ENCODE data around the gene SLC4A1AP. TPM values are rescaled to one million over a fixed set of nuclear protein-coding genes. Genes with fewer than 3 reads are reported as not detected.

SLC4A1AP gene
- total RNA-seq, 1 donor from 2014 or later: 19.7 TPM

DNA sequence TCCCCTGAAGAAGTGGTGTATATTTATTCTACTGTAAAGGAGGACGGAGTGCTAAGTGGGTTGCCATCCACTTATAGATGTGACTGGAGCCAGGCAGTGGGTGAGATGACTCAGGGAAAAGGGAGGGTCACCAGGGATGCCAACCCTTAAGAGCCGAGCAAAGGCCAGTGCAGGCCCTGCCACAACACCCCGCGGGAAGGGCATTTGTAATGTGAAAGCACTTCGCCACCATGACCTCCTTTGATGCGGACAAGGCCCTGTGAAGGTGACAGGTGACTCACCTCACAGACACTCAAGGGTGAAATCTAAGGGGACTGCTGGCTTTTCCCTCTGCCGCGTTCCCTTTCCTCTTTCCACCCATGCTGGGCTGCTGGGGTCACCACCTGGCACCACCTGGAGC is 57.6 kb downstream of the SLC4A1AP start:
- DNase-seq (ENCODE audit: low spot score): no peak

DNA sequence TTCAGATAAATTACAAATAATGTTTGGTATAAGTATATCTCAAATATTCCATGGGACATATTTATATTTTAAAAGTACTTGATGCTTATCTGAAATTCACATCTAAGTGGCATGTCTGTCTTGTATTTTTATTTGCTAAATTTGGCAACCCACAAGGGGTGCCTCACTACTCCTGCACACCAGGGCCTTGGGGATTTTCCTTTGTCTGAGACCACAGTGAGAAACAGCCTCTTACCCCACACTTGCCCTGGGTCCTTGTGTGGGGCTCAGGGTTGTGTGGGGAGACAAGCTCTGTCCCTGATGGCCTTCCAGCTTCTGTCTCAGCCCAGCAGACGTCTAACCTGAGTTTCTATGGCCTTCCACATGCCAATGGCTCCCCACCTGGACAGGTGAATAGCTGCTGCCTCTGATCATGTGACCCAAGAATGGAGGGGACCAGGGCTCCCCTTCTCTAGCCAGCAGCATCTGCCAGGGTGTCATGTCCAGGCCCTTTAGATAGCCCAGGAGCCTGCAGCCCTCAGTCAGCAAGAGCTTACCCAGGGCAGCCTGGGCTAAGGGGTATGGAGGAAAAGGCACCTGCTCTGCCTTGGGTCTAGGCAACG is 58.3 kb downstream of the SLC4A1AP start:
- DNase-seq (ENCODE audit: low spot score): no peak

DNA sequence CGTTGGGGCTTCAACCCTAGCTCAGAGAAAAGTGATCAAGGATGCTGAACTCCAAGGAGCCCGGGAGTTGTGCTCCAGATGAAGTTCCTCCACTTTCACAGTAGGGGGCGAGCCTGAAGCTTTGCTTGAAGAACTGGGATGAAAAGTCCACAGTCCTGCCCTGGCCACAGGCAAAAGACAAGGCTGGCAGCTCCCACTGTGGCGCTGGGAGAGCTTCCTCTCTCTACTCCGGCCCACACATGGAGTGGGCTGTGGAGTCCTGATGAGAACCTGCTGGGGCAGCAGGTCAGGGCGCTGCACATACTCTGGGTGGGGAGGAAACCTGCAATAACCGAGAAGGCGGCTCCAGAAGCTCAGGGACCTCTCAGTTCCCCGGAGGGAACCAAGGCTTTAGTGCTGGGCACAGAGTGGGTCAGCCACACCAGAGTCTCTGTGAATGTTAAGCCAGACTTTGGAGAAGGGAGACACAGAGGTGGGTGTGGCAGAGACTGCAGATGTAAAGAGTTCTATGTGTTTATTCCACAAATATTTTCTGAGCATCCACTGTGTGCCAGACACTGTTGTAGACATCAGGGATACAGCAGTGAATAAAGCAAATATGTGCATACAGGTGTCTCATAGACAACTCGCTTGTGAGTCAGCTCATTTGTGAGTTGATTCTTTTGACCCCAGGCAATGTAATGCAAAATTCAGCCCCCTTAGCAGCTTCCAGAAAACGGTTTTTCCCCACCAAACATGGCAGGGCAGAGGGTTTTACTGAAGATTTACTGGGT is 59.9 kb downstream of the SLC4A1AP start:
- peak; percentile 78 for DNase-seq (ENCODE audit: low spot score)

DNA sequence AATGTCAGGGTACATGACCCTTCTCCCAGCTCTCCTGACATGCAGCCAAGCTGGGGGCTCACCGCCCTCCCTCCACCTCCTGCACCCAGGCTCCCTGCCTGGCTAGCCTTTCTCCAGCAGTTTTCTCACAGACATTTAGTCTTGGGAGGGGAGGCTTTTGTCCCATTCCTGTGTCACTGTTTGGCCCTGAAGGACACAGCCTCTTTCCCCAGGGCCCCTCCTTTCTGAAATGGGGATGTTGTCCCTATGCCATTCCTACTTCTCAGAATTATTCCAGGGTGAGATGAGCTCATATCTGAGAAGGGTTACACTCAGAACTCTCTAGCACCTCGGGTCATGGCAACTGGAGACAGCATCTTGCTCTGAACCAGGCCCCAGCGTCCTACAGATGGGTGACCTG is 60.5 kb downstream of the SLC4A1AP start:
- DNase-seq (ENCODE audit: low spot score): no peak

DNA sequence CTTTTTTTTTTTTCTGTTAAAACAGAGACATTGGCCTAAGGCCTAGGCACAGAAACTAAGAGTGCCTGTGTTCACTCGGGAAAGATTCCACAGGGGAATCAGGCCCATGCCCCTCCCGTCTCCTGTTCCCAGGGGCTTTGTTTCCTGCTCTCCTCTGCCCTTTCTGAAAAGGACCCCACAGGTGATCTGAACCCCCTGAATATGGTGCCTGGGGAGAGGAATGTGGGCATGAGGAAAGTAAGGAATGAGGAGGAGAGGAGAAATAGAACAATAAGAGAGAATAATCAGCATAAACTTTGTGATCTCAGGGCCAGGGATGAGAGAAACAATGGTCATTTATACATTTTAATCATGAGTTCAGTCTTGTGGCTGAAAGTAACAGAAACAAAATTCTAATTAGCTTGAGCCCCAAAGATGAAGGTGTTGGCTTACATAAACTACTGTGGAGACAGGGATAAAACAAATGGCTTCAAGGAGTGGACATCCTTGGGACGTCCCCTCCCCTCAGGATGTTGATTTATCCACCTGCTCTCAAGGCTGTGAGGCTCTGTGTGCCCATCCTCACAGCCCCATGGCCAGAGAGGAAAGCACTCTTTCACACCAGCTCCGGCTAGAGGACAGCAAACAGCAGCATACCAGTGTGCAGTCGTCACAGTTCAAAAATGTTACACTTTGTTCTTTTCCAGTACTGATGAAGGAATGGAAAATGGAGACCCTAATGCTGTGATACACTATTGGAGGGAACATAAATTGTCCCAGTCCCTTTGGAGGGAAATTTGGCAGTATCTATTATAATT is 61.4 kb downstream of the SLC4A1AP start:
- no peak for DNase-seq (ENCODE audit: low spot score)

DNA sequence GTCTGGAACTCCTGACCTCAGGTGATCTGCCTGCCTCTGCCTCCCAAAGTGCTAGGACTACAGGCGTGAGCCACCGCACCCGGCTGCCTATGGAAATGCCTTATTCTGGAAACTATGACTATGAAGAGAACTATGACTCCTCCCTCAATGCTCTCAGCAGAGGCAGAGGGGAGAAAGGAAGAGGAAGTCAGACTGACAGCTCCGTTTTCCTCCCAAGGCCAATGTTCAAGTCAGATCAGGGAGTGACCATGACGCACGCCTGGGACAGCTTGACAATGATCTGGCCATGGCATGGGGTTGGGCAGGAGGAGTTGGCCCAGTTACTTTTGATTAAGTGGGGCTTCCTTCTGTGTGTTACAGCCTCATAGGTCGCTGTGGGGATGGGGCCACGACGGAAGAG is 63.6 kb downstream of the SLC4A1AP start:
- no peak for DNase-seq (ENCODE audit: low spot score)

DNA sequence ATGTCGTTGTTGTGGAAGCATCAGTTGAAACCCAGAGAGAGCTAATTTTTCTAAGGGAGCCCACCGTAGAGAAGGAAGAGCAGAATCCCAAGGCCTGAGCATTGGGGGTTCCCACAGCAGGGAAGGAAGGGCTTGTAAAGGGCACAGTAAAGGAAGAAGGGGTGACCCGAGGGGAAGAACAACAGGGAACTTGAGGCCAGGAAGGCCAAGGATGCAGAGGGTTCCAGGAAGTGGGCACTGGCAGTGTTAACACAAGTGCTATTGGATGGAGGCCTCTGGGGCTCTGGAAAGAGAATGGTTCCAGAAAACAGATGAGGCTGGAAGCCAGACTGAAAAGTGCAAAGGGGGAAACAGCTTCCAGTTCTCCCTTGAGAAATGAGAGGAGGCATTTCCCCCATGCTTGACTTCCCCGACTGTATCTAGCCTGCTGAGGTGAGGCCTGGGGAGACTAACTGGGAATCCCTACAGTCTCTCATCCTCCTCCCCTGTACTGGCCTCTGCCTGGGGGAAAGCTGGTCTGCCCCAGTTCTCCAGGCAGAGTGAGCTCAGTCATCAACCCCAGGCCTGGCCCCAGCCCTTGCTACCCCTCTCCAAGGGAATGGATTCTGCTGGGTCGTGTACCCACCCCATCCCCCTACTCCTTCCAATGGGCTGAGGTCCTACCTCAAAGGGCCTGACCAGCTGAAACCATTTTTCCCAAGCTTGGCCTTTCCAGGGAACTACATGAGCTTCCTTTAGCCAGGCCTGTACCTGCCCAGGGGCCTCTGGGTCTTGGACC is 64.6 kb downstream of the SLC4A1AP start:
- DNase-seq (ENCODE audit: low spot score): no peak

DNA sequence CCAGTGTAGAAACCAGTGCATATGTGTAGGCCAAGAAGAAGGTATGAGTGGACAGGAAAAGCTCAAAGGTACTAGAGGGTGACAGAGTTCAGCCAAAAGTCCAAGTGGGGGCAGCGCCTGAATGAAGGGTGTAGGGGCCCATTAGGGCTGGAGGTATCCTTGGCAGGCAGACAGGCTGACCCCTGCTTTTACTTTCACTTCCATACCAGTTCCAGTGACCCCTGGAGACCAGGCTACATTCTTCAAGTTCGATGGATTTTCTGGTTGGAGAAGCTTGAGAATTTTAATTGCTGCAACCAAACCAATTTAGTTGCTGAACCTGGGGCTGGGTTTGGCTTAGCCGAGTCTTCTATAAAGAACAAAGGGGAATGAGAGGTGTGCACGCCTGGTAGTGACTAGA is 65.5 kb downstream of the SLC4A1AP start:
- no peak for DNase-seq (ENCODE audit: low spot score)

DNA sequence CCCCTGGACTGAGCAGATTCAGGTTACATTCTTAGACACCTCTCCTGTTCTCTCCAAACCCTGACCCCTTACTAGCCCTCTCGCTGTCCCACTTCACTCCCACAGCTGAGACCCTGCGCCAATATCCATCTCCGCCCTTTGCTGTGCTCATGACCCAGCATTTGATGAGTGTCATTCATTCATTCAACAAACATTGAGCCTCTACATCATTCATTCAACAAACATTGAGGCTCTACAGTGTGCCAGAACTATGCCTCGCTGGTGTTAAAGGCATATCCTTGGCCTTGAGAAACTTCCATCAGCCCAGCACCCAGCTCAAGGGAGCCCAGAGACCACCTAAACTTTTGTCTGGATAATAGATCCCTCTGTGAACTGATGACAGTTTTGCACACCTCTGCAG is 65.9 kb downstream of the SLC4A1AP start:
- DNase-seq (ENCODE audit: low spot score): no peak

DNA sequence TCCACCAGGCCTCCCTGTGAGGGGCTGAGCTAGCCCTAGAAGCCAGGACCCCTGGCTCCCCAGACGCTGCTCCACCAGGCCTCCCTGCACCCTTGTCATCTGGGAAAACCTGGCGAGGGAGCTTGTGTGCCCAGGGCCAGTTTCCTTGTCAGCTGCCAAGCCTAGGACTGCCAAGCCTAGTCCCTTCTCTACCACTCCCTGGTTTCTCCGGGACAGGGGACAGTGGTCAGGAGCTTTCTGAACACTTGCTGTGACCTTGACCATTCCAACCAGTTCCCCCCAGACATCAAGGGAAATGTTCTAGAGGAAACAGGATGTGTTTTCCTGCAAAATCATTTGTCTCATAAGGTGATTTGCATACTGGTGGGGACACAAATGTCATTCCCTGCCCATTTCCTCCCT is 66.6 kb downstream of the SLC4A1AP start:
- no peak for DNase-seq (ENCODE audit: low spot score)

DNA sequence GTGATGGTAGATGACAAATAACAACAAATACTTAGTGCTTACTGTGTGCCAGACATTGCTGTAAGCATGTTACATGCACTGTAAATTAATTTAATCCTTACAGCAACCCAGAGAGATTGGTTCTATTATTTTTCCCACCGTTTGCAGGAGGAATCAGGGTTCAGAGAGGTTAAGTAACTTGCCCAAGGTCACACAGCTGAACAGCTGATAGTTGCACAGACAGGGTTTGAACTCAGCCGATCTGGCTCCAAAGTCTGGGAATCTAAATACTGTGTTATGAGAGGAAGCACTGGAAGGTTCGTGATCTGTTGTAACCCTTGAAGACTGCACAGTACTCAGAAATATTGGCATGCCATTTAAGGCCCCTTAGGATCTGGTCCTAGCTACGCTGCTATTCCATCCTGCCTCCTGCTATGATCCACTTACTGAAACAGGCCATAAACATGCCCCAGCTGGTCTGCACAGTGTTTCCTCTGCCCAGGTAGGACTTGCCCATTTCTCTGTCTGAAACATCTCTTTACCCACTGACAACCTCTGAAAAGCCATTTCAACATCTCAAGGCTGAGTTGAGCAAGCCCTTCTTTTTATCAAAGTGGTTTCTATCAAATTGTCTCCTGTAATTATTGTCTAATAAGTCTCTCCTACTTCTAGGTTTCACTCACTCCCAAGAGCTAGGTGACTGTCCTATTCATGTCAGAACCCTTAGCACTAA is 67.4 kb downstream of the SLC4A1AP start:
- DNase-seq (ENCODE audit: low spot score): no peak

DNA sequence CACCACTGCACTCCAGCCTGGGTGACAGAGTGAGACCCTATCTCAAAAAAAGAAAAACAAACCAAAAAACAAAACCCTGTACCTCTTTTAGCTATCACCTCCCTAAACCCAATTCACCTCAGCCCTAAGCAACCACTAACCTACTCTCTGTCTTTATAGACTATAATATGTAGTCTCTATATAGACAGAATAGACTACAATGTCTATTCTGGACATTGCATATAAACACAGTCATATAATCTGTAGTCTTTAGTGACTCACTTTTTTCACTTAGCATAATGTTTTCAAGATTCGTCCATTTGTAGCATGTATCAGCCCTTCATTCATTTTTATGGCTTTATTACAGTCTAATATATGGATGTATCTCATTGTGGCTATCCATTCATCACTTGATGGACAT is 70.6 kb downstream of the SLC4A1AP start:
- no peak for DNase-seq (ENCODE audit: low spot score)

DNA sequence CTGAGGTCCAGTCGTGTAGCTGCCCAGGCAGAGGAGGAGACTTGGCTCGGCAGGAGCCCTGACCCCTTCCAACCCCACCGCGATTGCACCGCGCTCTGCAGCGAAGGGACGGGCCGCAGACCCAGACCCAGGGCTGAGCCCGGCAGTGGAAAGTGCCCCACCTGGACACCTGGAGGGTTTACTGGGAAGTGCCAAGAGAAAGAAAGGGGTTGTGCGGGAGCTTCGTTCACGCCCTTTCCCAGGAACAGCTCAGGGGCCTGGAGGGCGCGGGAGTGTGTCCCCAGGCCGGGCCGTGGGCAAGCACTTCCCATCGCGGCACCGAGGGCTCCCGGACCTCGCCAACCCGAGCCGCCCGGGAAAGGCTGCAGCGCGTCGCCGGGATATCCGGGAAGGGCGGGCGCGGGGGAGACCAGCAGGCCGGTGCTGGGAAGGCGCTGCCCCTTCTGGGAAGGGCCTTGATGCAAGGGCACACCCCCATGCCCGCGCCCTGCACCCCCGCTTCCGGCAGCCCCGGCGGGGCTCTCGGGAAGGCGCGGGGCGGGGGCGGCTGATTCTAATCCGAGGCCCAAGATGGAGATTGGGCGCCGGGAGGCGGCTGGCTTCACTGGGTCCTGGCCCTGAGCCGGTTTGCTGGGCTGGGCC is 71.7 kb downstream of the SLC4A1AP start:
- DNase-seq (ENCODE audit: low spot score): peak; percentile 86

DNA sequence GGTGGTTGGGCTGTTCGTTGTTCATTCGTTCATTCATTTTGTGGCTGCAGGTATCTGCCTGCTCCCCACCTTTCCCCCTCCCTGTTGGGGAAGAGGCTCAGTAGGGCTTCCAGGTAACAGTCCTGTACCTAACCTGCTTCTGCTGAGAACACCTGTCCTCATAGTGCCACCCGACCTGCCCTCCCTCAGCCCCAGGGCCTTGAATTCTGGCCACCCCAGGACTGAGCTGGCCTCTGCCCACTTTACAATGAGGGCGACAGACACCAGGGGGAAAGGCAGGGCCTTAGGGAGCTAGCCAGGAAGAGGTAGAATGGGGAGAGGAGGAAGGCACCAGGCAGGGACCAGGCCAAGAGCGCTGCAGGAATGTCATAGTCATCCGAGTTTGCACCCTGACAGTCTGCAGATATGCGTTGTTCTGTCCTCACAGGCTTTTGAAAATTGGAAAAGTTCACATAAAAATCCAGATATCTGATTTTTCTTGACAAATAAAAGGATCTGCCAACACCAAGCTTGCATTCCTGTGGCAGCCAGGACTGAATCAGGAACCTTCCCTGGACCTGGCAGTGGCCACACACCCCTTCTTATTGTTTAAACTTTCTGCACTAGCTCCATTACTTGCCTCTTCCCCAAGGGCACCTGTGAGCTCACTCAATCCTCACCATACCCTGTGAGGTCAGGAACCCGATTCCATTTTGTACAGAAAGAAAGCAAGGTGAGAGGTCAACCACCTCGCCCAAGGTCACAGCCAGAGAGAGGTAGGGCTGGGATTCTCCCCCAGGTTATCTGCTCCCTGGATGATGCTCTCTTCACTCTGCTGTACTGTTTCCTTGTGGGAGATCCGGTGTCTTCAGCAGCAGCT is 72.6 kb downstream of the SLC4A1AP start:
- no peak for DNase-seq (ENCODE audit: low spot score)

DNA sequence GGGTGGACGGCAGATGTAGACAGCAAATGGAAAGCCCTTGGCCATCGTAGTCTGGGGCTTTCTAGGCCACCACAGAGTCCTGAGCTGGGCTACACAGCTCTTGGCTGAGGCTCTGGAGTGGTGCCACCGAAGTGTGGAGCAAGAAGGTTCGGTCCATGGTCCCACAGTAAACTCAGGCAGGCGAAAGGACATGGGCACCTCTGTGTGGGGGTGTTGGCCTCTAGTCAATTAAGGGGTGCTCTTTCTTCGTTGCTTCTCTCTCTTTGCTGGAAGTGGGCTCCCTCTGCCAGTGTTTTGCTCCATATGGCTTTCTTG is 73.2 kb downstream of the SLC4A1AP start:
- no peak for DNase-seq (ENCODE audit: low spot score)

DNA sequence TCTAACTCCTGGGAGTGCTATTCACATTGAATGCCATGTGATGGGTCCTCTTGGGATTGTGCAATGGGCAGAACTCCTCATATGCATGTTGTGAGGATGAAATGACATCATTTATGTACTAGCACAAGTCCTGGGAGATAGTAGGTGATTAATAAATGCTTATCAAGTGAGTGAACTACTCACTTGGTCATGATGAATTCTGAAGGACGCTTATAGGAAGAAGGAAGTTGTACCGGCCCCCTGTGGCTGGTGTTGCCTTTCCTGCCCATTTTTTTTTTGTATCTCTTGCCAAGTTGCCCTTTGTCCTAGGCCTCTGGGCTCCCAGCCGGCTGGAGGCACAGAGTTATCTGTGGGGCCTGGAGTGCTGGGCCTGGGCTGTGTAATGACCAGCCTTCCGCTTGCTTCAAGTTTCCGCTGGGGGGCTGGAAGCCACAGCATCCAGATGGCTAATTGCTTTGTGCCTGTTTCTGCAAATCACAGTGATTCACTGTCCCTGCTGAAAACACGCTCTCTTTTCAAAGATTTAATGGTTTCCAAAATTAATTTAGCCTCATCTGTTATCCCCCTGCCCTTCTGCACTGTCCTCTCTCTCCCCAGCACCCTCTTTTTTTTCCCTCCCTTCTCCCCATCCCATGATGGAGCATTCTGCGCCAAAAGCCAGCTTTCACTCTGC is 74.1 kb downstream of the SLC4A1AP start:
- DNase-seq (ENCODE audit: low spot score): no peak

DNA sequence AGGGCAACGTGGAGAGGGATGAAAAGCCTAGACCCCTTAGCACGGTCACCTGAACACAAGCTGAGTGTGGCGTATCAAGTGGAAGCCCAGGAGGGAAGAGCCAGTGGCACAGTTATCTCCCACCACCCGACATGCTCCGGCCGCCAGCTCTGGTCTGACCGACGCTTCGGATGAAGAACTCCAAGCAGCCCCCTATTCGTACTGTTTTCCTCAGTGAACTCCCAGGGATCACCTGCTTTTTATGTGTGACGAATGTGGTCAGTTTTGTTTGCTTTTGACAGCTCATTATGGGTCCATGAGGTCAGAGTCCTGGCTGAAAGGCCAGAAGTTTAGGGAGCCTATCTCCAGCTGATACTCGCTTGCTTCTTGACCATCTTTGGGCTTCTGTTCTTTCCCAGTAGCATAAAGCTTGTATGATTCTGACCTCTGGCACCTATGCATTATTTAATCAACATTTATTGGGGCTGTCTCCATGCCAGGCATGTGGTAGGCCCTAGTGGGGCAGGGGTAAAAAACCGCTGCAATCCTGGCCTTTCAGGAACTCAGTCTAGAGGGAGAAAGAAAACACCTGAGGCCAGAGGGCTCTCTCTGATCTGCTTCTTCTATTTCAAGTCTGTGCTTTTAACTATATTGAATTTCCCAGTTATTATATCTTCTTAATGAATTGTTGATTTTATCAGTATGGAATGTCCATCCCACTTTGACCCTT is 74.8 kb downstream of the SLC4A1AP start:
- DNase-seq (ENCODE audit: low spot score): no peak

DNA sequence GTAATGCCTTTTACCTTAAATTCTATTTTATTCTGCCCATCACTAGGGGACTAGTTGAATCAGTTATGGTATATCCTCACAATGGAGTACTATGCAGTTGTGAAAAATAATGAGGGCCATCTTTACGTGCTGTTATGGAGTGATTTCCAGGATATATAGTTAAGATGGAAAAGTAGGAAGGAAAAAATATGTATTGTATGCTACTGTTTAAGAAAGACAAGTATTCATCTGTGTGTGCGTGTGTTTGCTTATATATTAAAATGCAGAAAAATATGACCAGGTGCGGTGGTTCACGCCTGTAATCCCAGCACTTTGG is 75.3 kb downstream of the SLC4A1AP start:
- no peak for DNase-seq (ENCODE audit: low spot score)

DNA sequence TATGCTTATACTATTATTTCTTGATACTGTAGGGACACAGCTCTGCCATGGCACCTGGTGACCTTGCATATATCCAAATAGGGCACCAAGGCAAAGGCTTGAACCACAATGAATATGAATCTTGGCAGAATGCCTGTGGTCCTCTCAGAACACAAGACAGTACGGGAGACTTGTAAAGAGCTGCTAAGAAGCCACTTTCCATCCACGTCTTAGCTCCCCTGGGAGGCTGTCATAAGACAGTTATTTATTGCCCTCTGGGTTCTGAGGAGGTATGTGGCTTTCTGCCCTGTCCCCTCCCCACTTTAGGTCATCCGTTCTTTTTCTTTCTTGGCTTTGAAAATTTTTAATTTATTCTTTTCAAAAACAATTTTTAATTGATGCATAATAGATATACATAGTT is 78.0 kb downstream of the SLC4A1AP start:
- DNase-seq (ENCODE audit: low spot score): no peak

Measured in ureter (tissue), 1 donor.